Hematopoietic multipotent progenitor cell treated with erythropoietin and hydrocortisone succinate and interleukin-3 and kit ligand, for 4 days (in vitro differentiated cells): ENCODE results near the gene IQUB.
"Not testable (repeated sequence)": the region's sequence is repeated elsewhere in the genome, so short reads cannot be mapped to it uniquely, and the experiment has no call there.

Experiments used
- DNase-seq: peaks from one replicate; pipeline ENCODE4 v3.0.0-alpha.2; 2015

IQUB gene

GRCh38 chr7:123485187-123485586, 49.2 kb downstream of the IQUB start:
- no peak for DNase-seq

- no peak for DNase-seq
These were observed 50.2 kb downstream of the IQUB start for GRCh38 chr7:123484199-123484598.

- DNase-seq, result no peak
These were observed 54.3 kb downstream of the IQUB start for GRCh38 chr7:123480107-123480506.

GRCh38 chr7:123478056-123478455, 56.3 kb downstream of the IQUB start:
- not testable (repeated sequence) for DNase-seq

GRCh38 chr7:123472750-123473445, 61.5 kb downstream of the IQUB start:
- no peak for DNase-seq

- no peak for DNase-seq
These were observed 62.1 kb downstream of the IQUB start for GRCh38 chr7:123472327-123472726.

- DNase-seq, result no peak
These were observed 66.1 kb downstream of the IQUB start for GRCh38 chr7:123468303-123468702.

DNA sequence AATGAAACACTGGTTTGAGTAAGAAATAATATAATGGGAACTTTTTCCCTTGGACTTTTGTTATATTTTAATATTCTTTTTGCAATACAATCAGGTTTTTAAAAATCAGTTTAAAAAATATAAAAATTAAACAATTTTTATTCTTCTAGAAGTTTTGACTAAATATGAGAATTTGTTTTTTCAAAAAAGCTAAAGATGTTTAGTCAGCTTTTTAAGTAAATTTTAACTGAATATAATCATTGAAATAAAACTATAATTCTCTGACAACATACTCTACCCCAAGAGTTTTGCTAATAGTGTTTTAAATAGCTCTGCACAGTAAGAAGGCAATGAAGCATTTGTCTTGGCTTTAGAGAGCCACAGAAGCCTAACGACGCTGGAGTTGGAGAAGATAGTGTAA, 70.5 kb downstream of the IQUB start:
- no peak for DNase-seq

GRCh38 chr7:123460616-123461015, 73.8 kb downstream of the IQUB start:
- no peak for DNase-seq

- DNase-seq, result no peak
These were observed 78.4 kb downstream of the IQUB start for GRCh38 chr7:123455965-123456470.

DNA sequence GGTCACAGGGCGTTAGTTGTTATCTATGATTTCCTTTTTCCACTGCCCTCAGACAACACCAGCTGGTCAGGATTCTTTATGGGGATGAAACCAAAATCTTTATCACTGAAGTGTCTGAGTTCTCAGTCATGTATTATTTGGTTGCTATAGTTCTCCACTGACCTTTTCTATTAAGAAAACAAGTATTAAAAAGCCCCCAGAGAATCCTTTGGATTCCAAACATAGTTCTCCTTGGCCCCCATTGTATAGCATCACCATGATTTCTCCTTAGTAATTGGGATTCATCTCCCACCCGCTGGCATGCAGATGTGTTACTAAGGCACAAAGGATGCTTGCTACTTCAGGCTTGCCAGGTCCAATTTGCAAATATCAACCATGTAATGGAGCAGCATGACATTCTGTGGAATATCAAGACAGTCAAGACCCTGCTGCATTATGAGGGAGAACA, 94.3 kb downstream of the IQUB start:
- DNase-seq, result no peak

DNA sequence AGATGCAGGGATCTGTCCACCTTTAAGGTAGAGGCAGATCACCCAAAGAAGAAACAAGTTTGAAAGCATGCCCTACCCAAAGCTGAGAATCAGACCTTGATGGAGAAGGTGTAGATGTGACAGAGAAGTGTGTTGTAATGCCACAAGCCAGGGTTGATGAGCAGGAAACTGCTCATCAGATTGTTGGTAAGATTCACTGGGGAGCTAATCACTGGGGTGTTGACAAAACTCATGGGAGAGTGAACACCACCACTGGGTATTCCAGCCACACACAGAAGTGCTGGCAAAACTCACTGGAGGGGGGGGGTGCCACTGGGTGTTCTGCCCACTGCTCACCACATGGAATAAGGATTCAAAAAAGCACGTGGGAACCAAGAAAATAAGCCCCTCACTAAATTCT, 95.2 kb downstream of the IQUB start:
- no peak for DNase-seq

DNA sequence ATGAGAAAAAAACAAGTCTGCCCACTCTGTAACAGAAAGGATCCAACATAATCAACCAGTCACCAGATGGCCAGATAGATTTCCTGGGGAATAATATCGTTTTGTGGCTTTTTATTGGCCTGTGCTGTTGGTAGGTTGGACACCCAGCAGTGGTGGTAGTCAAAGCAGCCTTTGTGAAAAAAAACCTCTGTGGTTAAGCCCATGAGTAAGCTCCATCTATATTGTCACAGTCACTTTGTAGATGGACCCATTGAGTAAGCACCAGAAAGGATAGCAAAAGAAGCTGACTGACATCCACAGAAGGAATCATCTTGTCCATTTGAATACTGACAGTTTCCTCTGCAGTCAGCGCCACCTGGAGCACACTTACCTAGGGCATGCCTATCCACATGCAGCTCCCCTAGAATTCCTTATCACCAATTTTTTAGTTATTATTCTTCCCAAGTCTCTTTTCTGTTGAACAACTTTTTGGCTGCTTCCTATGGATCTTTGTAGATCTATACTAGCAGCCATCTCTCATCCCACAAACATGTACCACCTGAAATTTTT, 96.9 kb downstream of the IQUB start:
- peak; percentile 65 for DNase-seq

- DNase-seq, result no peak
These were observed 99.2 kb downstream of the IQUB start for GRCh38 chr7:123435080-123435700.

GRCh38 chr7:123433665-123434064, 100.7 kb downstream of the IQUB start:
- DNase-seq, result no peak

DNA sequence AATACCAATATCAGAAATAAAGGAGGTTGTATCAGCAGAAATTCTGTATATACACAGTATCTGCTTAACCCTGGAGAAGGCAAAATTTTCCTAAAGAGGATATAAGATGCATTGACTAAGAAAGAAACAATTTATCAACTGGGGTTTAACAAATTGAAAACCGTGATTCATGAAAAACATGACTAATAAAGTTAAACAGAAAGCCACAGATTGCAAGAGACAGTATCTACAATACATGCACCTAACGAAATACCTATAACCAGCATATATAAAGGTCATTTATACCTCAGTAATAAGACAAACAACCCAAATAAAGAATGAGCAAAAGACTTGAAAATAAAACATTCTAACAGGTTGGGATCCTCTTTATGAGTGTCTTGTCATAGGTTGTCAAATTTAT, 101.8 kb downstream of the IQUB start:
- no peak for DNase-seq

DNA sequence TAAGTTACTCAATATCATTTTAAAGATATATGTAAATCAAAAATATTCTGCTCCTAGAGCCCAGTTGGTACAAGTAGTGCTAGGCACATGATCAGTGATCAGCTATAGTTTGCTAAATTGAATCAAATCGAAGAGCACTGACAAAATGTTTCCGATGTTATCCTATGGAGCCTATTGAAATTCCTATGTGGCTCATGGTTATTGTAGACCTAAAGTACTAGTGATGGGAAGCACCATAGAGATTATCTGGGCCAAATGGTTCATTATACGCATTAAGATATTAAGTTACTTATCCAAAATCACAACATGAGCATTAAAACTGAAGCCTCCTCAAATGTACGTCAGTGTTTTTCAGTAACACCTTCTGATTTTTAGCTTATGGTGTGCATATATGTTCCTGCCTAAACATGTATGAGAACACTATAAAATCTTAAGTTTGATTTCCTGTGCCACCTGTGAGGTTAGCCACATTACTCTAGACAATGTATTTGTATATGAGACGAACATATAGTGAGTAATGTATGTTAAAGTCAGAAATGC, 103.2 kb downstream of the IQUB start:
- no peak for DNase-seq

- DNase-seq, result no peak
These were observed 109.1 kb downstream of the IQUB start for GRCh38 chr7:123425246-123425645.

DNA sequence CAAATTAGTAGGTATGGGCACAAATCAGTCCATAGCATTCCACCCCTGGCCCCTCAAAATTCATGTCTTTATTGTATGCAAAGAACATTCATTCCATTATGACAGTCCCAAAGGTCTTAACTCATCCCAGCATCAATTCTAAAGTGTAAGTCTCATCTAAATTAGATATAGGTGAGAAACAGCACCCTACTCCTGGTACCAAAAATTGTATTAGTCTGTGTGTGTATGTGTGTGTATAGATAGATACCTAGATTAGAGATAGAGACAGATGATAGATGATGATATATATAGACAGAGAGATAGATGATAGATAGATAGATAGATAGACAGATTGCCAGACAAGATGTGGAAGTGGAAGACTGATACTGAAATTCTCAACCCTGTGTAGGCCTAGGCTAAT, 109.9 kb downstream of the IQUB start:
- DNase-seq, result no peak

DNA sequence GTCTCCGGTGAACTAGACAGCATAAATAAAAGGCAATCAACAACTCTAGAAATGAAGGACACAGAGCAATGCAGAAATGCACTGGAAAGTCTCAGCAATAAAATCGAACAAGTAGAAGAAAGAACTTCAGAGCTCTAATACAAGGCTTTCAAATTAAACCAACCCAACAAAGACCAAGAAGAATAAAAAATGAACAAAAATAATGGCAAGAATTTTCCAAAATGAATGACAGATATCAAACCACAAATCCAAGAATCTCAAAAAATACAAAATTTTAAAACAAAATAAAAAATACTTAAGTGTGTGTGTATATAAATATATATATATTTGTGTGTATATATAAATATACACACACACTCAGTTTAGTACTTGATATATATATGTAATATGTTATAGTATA, 110.8 kb downstream of the IQUB start:
- DNase-seq, result no peak

DNA sequence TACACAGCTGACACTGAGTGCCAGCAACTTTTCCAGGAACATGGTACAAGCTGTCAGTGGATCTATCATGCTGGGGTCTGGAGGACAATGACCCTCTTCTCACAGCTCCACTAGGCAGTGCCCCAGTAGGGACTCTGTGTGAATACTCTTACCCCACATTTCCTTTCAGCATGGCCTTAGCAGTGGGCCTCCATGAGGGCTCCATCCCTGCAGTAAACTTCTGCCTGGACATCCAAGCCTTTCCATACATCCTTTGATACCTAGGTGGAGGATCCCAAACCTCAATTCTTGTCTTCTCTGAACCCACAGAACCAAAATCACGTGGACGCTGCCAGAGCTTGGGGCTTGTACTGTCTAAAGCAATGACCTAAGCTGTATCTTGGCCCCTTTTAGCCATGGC, 116.8 kb downstream of the IQUB start:
- peak; percentile 14 for DNase-seq

GRCh38 chr7:123415625-123416024, 118.8 kb downstream of the IQUB start:
- DNase-seq, result peak; percentile 44

DNA sequence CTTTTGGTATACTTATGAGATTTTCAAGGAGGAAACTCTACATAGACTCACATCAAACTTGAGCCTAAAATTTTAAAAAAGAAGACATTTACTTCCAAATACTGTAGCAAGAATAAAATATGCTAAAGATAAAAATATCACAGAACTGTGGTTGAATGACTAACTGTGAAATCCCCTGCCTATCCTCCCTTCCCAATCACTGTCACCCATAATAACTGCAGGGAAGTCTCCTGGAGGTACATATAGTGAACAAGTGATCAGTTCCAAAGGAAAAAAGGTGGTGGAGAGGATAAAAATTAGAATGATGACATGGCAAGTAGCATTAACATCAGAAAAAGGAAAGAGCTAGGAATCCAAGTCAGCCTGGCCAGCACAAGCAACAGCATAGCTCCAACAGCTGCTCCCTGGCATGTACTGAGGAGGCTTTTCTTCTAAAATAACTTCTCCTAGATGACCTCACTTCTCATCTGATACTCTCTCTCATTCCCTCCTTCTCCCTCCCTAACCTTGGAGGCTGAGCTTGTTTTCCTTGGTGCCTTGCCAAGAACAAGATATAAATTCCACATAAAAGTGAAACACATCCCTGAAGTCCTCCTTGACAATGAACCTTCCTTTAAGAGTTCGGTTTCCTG, 124.0 kb downstream of the IQUB start:
- no peak for DNase-seq

DNA sequence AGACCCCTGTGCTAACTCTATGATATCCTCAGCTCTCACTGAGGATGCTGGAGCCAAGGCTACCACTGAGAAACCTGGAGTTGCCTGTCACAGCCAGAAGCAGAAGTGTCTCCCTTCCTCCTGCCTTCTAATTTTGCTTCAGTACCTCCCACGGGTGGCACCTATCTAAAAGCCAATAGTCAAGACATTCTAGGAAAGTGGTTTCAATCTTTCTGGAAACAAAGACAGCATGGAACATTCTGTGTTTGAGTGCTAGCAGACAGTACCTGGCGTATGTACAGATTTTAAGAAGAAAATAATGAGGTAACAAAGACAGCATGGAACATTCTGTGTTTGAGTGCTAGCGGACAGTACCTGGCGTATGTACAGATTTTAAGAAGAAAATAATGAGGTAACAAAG, 126.4 kb downstream of the IQUB start:
- not testable (repeated sequence) for DNase-seq
